WERI-Rb-1 (cell line): Measurements from ENCODE around the gene RPL11.

Experiments
- DNase-seq: peaks from one replicate; pipeline ENCODE4 v3.0.0-alpha.2; 2020
- H3K27ac ChIP-seq: fragments of 250-450 bp; sonication (Bioruptor Pico); 2 replicates; pipeline ENCODE4 v1.5.1; 2020; ENCODE audit warnings: mild to moderate bottlenecking, moderate library complexity
- H3K27me3 ChIP-seq: fragments of 250-450 bp; sonication (Bioruptor Pico); 2 replicates; pipeline ENCODE4 v1.5.1; 2021; ENCODE audit warnings: mild to moderate bottlenecking, low read depth, moderate library complexity; ENCODE audit not compliant: insufficient read depth, severe bottlenecking
- H3K36me3 ChIP-seq: fragments of 250-450 bp; sonication (Bioruptor Pico); 2 replicates; pipeline ENCODE4 v1.5.1; 2020; ENCODE audit warnings: mild to moderate bottlenecking, moderate library complexity
- H3K4me3 ChIP-seq: 2 replicates; pipeline ENCODE4 v1.5.1; 2011; ENCODE audit warnings: low read depth, mild to moderate bottlenecking, control low read depth, low read length
- H3K9me3 ChIP-seq: fragments of 250-450 bp; sonication (Bioruptor Pico); 2 replicates; pipeline ENCODE4 v1.5.1; 2021; ENCODE audit warnings: mild to moderate bottlenecking, moderate library complexity; ENCODE audit not compliant: severe bottlenecking
- TF ChIP-seq, protein P1 (sequence below): IDR thresholded peaks from 2 replicates; pipeline ENCODE4 v1.5.1; 2011; ENCODE audit warnings: low read depth, mild to moderate bottlenecking, control low read depth, inconsistent platforms, low read length

The RPL11 gene

DNA sequence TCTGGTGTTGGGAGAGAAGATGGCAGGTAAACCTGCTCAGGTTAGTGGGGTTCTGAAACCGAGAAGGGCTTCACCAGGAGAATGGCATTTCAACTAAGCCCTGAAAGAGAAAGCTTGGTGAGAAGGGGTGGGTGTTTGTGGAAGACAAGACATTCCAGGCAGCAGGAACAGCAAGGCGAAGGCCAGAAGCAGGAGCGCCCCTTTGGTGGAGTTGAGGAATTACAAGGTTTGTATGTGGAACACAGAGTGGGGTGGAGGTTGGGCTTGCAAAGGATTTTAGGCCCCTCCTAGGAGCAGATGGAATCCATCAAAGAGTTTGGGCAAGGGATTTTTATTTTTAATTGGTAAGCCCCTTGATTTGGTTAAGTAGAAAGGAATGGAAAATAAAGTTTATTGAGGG is 26.9 kb downstream of the RPL11 start:
- Histone ChIP-seq H3K27ac (no peak overlapping the region), H3K4me3 (no peak overlapping the region), H3K27me3 (no peaks in the 10 kb centered on the region), H3K36me3 (no peaks in the 10 kb centered on the region), H3K9me3 (no peaks in the 10 kb centered on the region)
- TF ChIP-seq, protein P1, sequence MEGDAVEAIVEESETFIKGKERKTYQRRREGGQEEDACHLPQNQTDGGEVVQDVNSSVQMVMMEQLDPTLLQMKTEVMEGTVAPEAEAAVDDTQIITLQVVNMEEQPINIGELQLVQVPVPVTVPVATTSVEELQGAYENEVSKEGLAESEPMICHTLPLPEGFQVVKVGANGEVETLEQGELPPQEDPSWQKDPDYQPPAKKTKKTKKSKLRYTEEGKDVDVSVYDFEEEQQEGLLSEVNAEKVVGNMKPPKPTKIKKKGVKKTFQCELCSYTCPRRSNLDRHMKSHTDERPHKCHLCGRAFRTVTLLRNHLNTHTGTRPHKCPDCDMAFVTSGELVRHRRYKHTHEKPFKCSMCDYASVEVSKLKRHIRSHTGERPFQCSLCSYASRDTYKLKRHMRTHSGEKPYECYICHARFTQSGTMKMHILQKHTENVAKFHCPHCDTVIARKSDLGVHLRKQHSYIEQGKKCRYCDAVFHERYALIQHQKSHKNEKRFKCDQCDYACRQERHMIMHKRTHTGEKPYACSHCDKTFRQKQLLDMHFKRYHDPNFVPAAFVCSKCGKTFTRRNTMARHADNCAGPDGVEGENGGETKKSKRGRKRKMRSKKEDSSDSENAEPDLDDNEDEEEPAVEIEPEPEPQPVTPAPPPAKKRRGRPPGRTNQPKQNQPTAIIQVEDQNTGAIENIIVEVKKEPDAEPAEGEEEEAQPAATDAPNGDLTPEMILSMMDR, result peak; percentile 71
- peak; percentile 60 for DNase-seq

DNA sequence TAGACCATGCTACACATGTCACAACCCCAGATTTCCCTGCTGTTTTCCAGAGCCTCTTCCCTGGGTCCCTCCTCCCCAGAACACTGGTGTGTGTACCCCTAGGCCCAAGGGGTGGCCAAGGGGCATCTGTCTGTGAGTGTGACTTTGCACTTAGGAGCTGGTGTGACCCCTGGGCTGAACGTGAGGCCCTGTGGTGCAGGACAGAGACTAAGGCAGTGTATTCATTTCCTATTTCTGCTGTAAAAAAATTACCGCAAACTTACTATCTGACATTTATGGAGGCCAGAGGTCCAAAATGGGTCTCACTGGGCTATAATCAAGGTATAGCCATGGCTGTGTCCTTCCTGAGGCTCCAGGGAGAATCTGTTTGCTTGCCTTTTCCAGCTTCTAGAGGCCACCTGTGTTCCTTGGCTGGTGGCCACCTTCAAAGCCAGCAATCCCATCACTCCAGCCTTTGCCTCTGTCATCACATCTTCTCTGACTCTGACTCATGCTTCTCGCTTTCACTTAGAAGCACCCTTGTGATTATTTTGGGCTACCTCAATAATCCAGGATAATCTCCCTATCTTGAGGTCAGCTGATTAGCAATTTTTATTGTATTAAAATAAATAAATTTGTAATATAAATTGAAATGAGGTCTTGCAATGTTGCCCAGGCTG is 27.7 kb downstream of the RPL11 start:
- Histone ChIP-seq H3K27me3 (no peaks in the 10 kb centered on the region), H3K27ac (no peak overlapping the region), H3K36me3 (no peaks in the 10 kb centered on the region), H3K4me3 (no peak overlapping the region), H3K9me3 (no peaks in the 10 kb centered on the region)
- TF ChIP-seq, protein P1, result no peak
- no peak for DNase-seq

- Histone ChIP-seq H3K36me3 (no peaks in the 10 kb centered on the region), H3K27me3 (no peaks in the 10 kb centered on the region), H3K27ac (no peak overlapping the region), H3K9me3 (no peaks in the 10 kb centered on the region), H3K4me3 (no peak overlapping the region)
- DNase-seq, result no peak
- TF ChIP-seq, protein P1, result no peak
Measured at GRCh38 chr1:23720256-23720995, 28.8 kb downstream of the RPL11 start.

DNA sequence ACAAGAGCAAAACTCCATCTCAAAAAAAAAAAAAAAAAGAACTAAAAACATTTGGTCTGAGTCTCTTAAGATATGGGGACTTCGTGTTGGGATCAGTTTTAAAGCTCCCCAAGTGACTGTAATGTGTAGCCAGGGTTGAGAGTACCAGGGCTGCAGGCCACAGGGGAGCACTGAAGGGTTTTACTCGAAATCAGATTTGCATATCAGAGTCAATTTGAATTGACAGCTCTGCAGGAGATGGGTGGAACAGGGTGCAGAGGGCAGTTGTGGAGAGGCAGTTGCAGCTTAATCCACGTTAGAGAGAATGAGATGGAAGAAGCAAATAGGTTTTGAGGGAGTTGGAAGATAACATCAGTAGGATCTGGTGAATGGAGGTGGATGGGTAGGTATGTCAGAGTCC is 31.0 kb downstream of the RPL11 start:
- H3K9me3 ChIP-seq, result no peaks in the 10 kb centered on the region
- no peaks in the 10 kb centered on the region for H3K36me3 ChIP-seq
- TF ChIP-seq, protein P1, result no peak
- H3K4me3 ChIP-seq, result no peak overlapping the region
- H3K27me3 ChIP-seq, result no peaks in the 10 kb centered on the region
- no peak overlapping the region for H3K27ac ChIP-seq
- no peak for DNase-seq

DNA sequence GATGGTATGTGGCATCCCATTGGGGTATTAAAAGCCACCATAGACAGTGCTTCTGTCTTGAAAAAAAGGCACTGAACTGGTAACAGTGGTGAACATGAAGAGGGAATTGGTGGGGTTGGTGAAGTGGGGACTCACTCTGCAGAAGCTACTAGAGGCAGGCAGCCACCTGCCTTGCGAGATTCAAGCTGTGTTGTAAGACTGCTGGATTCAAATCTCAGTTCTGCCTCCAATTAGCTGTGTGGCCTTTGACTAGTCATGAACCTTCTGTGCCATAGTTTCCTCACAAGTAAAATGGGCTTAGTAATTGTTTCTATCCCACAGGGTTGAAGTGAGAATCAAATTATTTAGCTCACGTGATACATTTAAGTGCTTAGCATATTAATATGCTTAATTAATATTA is 35.1 kb downstream of the RPL11 start:
- H3K27me3 ChIP-seq, result no peaks in the 10 kb centered on the region
- H3K27ac ChIP-seq, result no peak overlapping the region
- H3K4me3 ChIP-seq, result no peak overlapping the region
- TF ChIP-seq, protein P1, result no peak
- no peak for DNase-seq
- H3K36me3 ChIP-seq, result no peaks in the 10 kb centered on the region
- no peaks in the 10 kb centered on the region for H3K9me3 ChIP-seq
